Omental fat pad (tissue), 4 donors: Measurements from ENCODE around the gene ST8SIA6. TPM values are rescaled to one million over a fixed set of nuclear protein-coding genes. Genes with fewer than 3 reads are reported as not detected.

Experiments
- ATAC-seq: fragments of 150-250 bp; one replicate; pipeline ENCODE4 v1.9.1; 2016; ENCODE audit warnings: mild to moderate bottlenecking, moderate library complexity; ENCODE audit not compliant: low FRiP score
- DNase-seq: peaks from one replicate; pipeline ENCODE4 v3.0.0-alpha.2; 2019; ENCODE audit warnings: low spot score
- CTCF ChIP-seq, 3 donors: fragments of 450-650 bp; IDR thresholded peaks; one replicate each; pipeline ENCODE4 v1.5.1; 2016 to 2017; ENCODE audit warnings: antibody characterized with exemption in 3 of 3, mild to moderate bottlenecking in 3 of 3, moderate library complexity in 2 of 3
- total RNA-seq, 4 donors: library from RNA; depleted of rRNA; stranded (reverse); fragments of >200 nt; gene quantifications; one replicate each; pipeline ENCODE4 v1.1.0, GENCODE V29; 2016

ST8SIA6 gene
- total RNA-seq, 4 donors from 2014 or later, result 0.19 to 7.6 (median 0.40) TPM

GRCh38 chr10:17380888-17381287 is 73.5 kb downstream of the ST8SIA6 start:
- DNase-seq (no peak), ATAC-seq (no peak)

GRCh38 chr10:17380016-17380415 is 74.4 kb downstream of the ST8SIA6 start:
- no peak for ATAC-seq
- TF ChIP-seq CTCF (IDR thresholded peaks at IDR 0.05), result no peak
- no peak for DNase-seq

More at GRCh38 chr10:17380888-17381287, 73.5 kb downstream of the ST8SIA6 start:
- no peak for TF ChIP-seq CTCF (IDR thresholded peaks at IDR 0.05)

GRCh38 chr10:17379151-17379690 is 75.2 kb downstream of the ST8SIA6 start:
- no peak for ATAC-seq
- TF ChIP-seq CTCF (IDR thresholded peaks at IDR 0.05), result no peak

GRCh38 chr10:17375936-17376584 is 78.3 kb downstream of the ST8SIA6 start:
- DNase-seq (no peak), ATAC-seq (no peak)
- no peak for TF ChIP-seq CTCF (IDR thresholded peaks at IDR 0.05)

More at GRCh38 chr10:17379151-17379690, 75.2 kb downstream of the ST8SIA6 start:
- DNase-seq, result no peak

- DNase-seq (no peak), ATAC-seq (no peak)
- no peak for TF ChIP-seq CTCF (IDR thresholded peaks at IDR 0.05)
Observed at GRCh38 chr10:17368708-17369272, 85.6 kb downstream of the ST8SIA6 start.

- TF ChIP-seq CTCF (IDR thresholded peaks at IDR 0.05), result no peak
- DNase-seq (no peak), ATAC-seq (no peak)
Observed at GRCh38 chr10:17366705-17367104, 87.7 kb downstream of the ST8SIA6 start.

GRCh38 chr10:17365402-17365801 is 89.0 kb downstream of the ST8SIA6 start:
- TF ChIP-seq CTCF (IDR thresholded peaks at IDR 0.05), result no peak
- ATAC-seq (no peak), DNase-seq (no peak)
